SK-N-SH treated with all-trans-retinoic acid at 6 μM for 48 hours (cell line): ENCODE data around the gene TTC13.

Experiments
- ARNTL ChIP-seq: fragments of 450-650 bp; formaldehyde crosslinking; IDR thresholded peaks from 2 replicates; pipeline ENCODE4 v1.5.0; 2020; ENCODE audit warnings: low read depth, mild to moderate bottlenecking, moderate library complexity, borderline replicate concordance
- CSDC2 ChIP-seq: fragments of 250-450 bp; sonication (Bioruptor Pico); IDR thresholded peaks from 2 replicates; pipeline ENCODE4 v1.5.0; 2020; ENCODE audit warnings: mild to moderate bottlenecking, moderate library complexity
- ESRRG ChIP-seq: fragments of 250-450 bp; sonication (Bioruptor Pico); IDR thresholded peaks from 2 replicates; pipeline ENCODE4 v1.6.1; 2021; ENCODE audit warnings: mild to moderate bottlenecking
- SNAI2 ChIP-seq: fragments of 250-450 bp; sonication (Bioruptor Pico); IDR thresholded peaks from 2 replicates; pipeline ENCODE4 v1.5.0; 2020; ENCODE audit warnings: mild to moderate bottlenecking, moderate library complexity
- TOX ChIP-seq: fragments of 250-450 bp; sonication (Bioruptor Pico); IDR thresholded peaks from 2 replicates; pipeline ENCODE4 v1.8.0; 2021; ENCODE audit warnings: mild to moderate bottlenecking, moderate library complexity, borderline replicate concordance

DNA sequence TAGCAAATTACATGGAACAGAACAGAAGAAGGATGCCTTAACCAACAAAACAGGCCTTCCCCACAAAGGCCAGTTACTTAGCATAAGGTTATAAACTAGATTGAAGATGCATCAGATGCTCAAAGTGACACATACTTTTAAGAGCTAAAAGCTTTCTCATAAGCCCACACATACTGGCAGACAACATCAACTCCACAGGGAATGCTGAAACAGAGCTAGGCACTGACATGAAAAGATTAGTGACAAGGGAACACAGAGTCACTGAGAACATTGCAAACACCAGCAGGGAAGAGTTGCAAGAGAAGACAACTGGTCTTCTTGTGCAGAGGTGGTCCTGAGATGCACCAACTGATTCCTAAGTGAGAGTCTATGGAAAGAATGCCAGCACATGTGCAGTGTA is 6.9 kb downstream of the TTC13 start:
- TF ChIP-seq CSDC2 (CRISPR knock-in tag) (no peak), TOX (CRISPR knock-in tag) (no peak), SNAI2 (CRISPR knock-in tag) (no peak), ARNTL (CRISPR knock-in tag) (no peak), ESRRG (CRISPR knock-in tag) (no peak)
